GM12874 (cell line): ENCODE results near the gene RAB24.

Source experiments
- CTCF ChIP-seq: IDR thresholded peaks from 2 replicates; pipeline ENCODE4 v1.5.1; 2011; ENCODE audit warnings: low read depth, mild to moderate bottlenecking, control low read depth, low read length, moderate library complexity; ENCODE audit not compliant: insufficient read depth

The RAB24 gene

GRCh38 chr5:177270653-177271052 lies 32.9 kb downstream of the RAB24 start:
- TF ChIP-seq CTCF = no peak

- TF ChIP-seq CTCF = no peak
These were observed 33.5 kb downstream of the RAB24 start for GRCh38 chr5:177269976-177270375.

- no peak for TF ChIP-seq CTCF
These were observed 34.2 kb downstream of the RAB24 start for GRCh38 chr5:177269232-177269895.

GRCh38 chr5:177265395-177265794 lies 38.1 kb downstream of the RAB24 start:
- no peak for TF ChIP-seq CTCF

- no peak for TF ChIP-seq CTCF
These were observed 39.3 kb downstream of the RAB24 start for GRCh38 chr5:177264178-177264577.

- TF ChIP-seq CTCF = no peak
These were observed 42.0 kb downstream of the RAB24 start for GRCh38 chr5:177261510-177261909.

GRCh38 chr5:177260961-177261360 lies 42.6 kb downstream of the RAB24 start:
- no peak for TF ChIP-seq CTCF

- TF ChIP-seq CTCF = no peak
These were observed 47.2 kb downstream of the RAB24 start for GRCh38 chr5:177256296-177256695.
